Nephron (organoid): ENCODE measurements around the gene ENOSF1.
A peak's percentile ranks its signal among the peaks of the same experiment; 100 is the strongest.
"Not testable (repeated sequence)": the region's sequence is repeated elsewhere in the genome, so short reads cannot be mapped to it uniquely, and the experiment has no call there.

Experiments used
- H3K27ac Mint-ChIP-seq, 3 experiments: 2 replicates each; pipeline ENCODE4 v1.8.0; 2020; ENCODE audit warnings: mixed read lengths in 3 of 3, mild to moderate bottlenecking in 2 of 3, moderate library complexity in 1 of 3
- H3K27me3 Mint-ChIP-seq: 2 replicates; pipeline ENCODE4 v1.8.0; 2021; ENCODE audit warnings: low read depth, mild to moderate bottlenecking, moderate library complexity, mixed read lengths
- H3K36me3 Mint-ChIP-seq: 2 replicates; pipeline ENCODE4 v1.8.0; 2020; ENCODE audit warnings: low read depth, mixed read lengths
- H3K4me1 Mint-ChIP-seq: 2 replicates; pipeline ENCODE4 v1.8.0; 2020; ENCODE audit warnings: mixed read lengths
- H3K4me3 Mint-ChIP-seq, 3 experiments: 2 replicates each; pipeline ENCODE4 v1.8.0; 2020; ENCODE audit warnings: mild to moderate bottlenecking in 3 of 3, mixed read lengths in 3 of 3, moderate library complexity in 2 of 3
- H3K9me3 Mint-ChIP-seq: 2 replicates; pipeline ENCODE4 v1.8.0; 2020; ENCODE audit warnings: mixed read lengths
- TF ChIP-seq, protein P1 (sequence below), 3 experiments: fragments of 200-600 bp; sonication (generic); IDR thresholded peaks; one replicate each; pipeline ENCODE4 v1.5.0; 2021; ENCODE audit warnings: antibody characterized with exemption in 3 of 3; ENCODE audit not compliant: unreplicated experiment in 3 of 3

ENOSF1 gene

DNA sequence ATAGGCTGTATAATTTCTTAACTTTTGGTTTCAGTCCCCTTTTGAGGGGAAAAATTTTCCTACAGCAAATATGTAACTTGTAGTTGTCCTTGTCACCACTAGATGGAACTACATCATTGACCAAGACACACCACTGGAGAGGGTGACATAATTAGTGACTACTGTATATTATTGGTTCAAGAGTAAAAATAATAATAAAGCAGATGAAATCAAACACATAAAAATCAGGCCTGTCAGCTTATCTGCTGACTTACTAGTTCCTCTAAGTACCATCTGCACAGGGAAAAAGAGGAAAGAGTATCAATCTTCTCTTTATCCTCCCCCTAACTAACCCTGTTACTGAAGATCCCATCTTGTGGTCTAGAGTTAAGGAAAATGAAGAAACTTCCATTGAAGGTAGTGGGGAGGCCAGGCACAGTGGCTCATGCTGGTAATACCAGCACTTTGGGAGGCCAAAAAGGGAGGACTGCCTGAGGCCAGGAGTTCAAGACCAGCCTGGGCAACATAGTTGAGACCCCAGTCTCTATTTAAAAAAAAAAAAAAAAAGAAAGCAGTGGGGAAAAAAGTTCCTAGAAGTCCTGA is 29.6 kb upstream of the ENOSF1 start:
- TF ChIP-seq, protein P1, sequence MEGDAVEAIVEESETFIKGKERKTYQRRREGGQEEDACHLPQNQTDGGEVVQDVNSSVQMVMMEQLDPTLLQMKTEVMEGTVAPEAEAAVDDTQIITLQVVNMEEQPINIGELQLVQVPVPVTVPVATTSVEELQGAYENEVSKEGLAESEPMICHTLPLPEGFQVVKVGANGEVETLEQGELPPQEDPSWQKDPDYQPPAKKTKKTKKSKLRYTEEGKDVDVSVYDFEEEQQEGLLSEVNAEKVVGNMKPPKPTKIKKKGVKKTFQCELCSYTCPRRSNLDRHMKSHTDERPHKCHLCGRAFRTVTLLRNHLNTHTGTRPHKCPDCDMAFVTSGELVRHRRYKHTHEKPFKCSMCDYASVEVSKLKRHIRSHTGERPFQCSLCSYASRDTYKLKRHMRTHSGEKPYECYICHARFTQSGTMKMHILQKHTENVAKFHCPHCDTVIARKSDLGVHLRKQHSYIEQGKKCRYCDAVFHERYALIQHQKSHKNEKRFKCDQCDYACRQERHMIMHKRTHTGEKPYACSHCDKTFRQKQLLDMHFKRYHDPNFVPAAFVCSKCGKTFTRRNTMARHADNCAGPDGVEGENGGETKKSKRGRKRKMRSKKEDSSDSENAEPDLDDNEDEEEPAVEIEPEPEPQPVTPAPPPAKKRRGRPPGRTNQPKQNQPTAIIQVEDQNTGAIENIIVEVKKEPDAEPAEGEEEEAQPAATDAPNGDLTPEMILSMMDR (IDR thresholded peaks at IDR 0.05; ENCODE audit: unreplicated experiment in 3 of 3): peak; percentile 69 to 85 (median 79)
- H3K27me3 Mint-ChIP-seq: no peaks in the 10 kb centered on the region
- no peaks in the 10 kb centered on the region for H3K9me3 Mint-ChIP-seq
- peaks cover 6% of the 10 kb centered on the region for H3K4me1 Mint-ChIP-seq
- H3K36me3 Mint-ChIP-seq: peaks cover 44% of the 10 kb centered on the region
- no peak overlapping the region for H3K27ac Mint-ChIP-seq
- H3K4me3 Mint-ChIP-seq: no peak overlapping the region

DNA sequence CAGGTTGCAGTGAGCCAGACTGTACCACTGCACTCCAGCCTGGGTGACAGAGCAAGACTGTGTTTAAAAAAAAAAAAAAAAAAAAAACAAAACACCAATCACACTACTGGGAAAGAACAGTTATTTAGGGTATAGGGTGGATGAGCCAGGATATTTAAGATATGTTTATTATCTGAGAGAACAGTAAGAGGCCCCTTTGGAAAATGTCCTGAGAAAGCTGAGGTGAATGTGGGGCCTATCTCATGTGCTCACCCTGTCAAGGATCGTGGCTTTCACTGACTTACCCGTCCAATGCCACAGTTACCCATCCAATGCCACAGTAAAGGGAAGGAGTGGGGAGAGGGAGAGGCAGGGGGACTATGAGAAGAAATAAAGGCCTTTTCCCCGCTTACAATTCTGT is 19.9 kb upstream of the ENOSF1 start:
- no peak overlapping the region for H3K4me3 Mint-ChIP-seq
- TF ChIP-seq, protein P1 (IDR thresholded peaks at IDR 0.05; ENCODE audit: unreplicated experiment in 3 of 3): no peak
- no peak overlapping the region for H3K27ac Mint-ChIP-seq
- H3K9me3 Mint-ChIP-seq: no peaks in the 10 kb centered on the region
- H3K27me3 Mint-ChIP-seq: no peaks in the 10 kb centered on the region
- peaks cover 71% of the 10 kb centered on the region for H3K36me3 Mint-ChIP-seq
- no peaks in the 10 kb centered on the region for H3K4me1 Mint-ChIP-seq

DNA sequence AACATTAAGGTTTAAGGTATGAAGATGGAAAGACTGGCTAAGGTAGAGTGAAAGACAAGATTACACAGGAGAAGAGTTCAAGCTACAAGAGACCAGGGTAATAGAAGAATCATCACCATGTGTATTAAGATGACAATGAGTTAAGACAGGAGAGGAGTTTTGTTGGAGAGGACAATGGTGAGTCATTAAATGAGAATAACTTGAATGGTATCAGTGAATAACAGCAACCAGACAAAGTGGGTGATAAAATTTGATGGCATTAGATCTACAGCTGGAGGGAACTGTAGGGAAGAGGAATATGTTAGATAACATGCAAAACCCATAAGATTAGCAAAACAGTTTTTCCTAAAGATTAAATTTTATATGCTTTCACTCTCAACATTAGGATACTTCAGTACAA is 18.8 kb upstream of the ENOSF1 start:
- TF ChIP-seq, protein P1 (IDR thresholded peaks at IDR 0.05; ENCODE audit: unreplicated experiment in 3 of 3): no peak
- H3K27me3 Mint-ChIP-seq: no peaks in the 10 kb centered on the region
- no peak overlapping the region for H3K27ac Mint-ChIP-seq
- no peaks in the 10 kb centered on the region for H3K9me3 Mint-ChIP-seq
- peaks cover 71% of the 10 kb centered on the region for H3K36me3 Mint-ChIP-seq
- H3K4me3 Mint-ChIP-seq: no peak overlapping the region
- H3K4me1 Mint-ChIP-seq: no peaks in the 10 kb centered on the region

DNA sequence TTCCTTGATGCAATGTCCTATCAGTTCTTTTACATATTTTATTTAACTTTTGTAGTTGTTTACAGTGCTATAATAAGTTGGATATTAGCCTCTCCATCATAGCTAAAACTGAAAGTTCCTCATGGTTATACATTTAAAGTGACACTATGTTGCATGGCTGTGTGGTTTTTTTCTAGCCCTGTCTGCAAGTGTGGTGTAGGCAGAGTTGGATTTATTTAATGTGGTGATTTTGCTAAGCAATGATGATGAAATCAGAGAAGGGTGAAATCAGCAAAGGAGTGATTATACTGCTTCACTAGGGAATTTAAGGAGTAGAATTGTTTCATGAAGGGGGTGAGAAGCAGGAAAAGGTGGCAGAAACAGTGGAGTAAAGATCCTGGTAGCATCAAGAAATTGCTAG is 18.3 kb upstream of the ENOSF1 start:
- H3K27me3 Mint-ChIP-seq: no peaks in the 10 kb centered on the region

DNA sequence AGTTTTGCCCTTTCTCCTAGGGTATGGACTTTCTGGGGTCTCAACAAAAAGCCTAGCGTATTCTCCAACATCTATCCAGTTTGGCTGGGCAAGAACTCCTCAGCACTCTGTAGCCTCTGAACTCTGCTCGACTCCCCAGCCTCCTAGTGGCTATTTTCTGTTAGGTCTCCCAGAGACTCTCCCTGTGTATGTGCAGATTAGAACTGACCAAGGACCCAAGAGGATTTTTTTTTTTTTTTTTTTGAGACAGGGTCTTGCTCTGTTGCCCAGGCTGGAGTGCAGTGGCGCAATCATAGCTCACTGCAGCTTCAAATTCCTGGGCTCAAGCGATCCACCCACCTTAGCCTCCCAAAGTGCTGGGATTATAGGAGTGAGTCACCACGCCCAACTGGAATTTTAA is 17.7 kb upstream of the ENOSF1 start:
- peaks cover 66% of the 10 kb centered on the region for H3K36me3 Mint-ChIP-seq
- H3K4me3 Mint-ChIP-seq, H3K9me3 Mint-ChIP-seq, H3K4me1 Mint-ChIP-seq, H3K27ac Mint-ChIP-seq, H3K27me3 Mint-ChIP-seq: not testable (repeated sequence)

More for the DNA sequence above, 18.3 kb upstream of the ENOSF1 start:
- no peaks in the 10 kb centered on the region for H3K4me1 Mint-ChIP-seq
- H3K4me3 Mint-ChIP-seq: no peak overlapping the region
- H3K9me3 Mint-ChIP-seq: no peaks in the 10 kb centered on the region
- H3K27ac Mint-ChIP-seq: no peak overlapping the region
- TF ChIP-seq, protein P1 (IDR thresholded peaks at IDR 0.05; ENCODE audit: unreplicated experiment in 3 of 3): no peak
- peaks cover 67% of the 10 kb centered on the region for H3K36me3 Mint-ChIP-seq

DNA sequence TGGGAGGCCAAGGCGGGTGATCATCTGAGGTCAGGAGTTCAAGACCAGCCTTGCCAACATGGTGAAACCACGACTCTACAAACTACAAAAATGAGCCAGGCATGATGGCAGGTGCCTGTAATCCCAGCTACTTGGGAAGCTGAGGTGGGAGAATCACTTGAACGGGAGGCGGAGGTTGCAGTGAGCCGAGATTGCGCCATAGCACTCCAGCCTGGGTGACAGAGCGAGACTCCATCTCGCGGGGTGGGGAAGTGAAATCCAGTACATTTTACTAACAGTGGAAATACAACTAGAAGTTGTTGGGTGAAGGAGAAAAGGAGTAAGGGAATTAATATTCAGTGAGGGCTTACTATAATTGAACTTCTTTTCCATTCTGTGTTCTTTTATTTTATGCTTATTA is 13.2 kb upstream of the ENOSF1 start:
- TF ChIP-seq, protein P1 (IDR thresholded peaks at IDR 0.05; ENCODE audit: unreplicated experiment in 3 of 3): no peak
- peaks cover 63% of the 10 kb centered on the region for H3K36me3 Mint-ChIP-seq
- H3K27ac Mint-ChIP-seq: no peak overlapping the region
- no peaks in the 10 kb centered on the region for H3K4me1 Mint-ChIP-seq
- no peak overlapping the region for H3K4me3 Mint-ChIP-seq
- no peaks in the 10 kb centered on the region for H3K27me3 Mint-ChIP-seq
- H3K9me3 Mint-ChIP-seq: no peaks in the 10 kb centered on the region
